Transverse colon (tissue), 4 donors: ENCODE data around the gene TSPO2.

ENCODE experiments used
- CTCF ChIP-seq, 5 experiments: fragments of 200-600 bp in 3 of 5; fragments of 450-650 bp in 2 of 5; sonication (generic) in 3 of 5; IDR thresholded peaks; 1 replicate in 2 of 5; 2 replicates in 3 of 5; pipeline ENCODE4 v1.5.1; 2016 to 2017; ENCODE audit warnings: antibody characterized with exemption in 5 of 5, inconsistent platforms in 3 of 5, mild to moderate bottlenecking in 2 of 5, moderate library complexity in 1 of 5
- EP300 ChIP-seq: sonication (generic); formaldehyde crosslinking; IDR thresholded peaks from one replicate; pipeline ENCODE4 v1.6.1; 2017; ENCODE audit warnings: antibody characterized with exemption, low read depth
- POLR2A ChIP-seq: fragments of 450-650 bp; IDR thresholded peaks from one replicate; pipeline ENCODE4 v1.6.1; 2016; ENCODE audit warnings: antibody characterized with exemption, mild to moderate bottlenecking, moderate library complexity
- POLR2AphosphoS5 ChIP-seq, 3 donors: sonication (generic); formaldehyde crosslinking; IDR thresholded peaks; one replicate each; pipeline ENCODE4 v1.6.1; 2016; ENCODE audit warnings: antibody characterized with exemption in 3 of 3

GRCh38 chr6:41075651-41076626 is 33.7 kb downstream of the TSPO2 start:
- no peak for TF ChIP-seq EP300
- TF ChIP-seq CTCF (IDR thresholded peaks at IDR 0.05) = no peak
- TF ChIP-seq POLR2AphosphoS5 (IDR thresholded peaks at IDR 0.05) = no peak
- no peak for TF ChIP-seq POLR2A
